HEK293 (cell line): ENCODE measurements around the gene ARHGAP24.

Experiments used
- CTCF ChIA-PET: fragments of 350-600 bp; formaldehyde crosslinking; extraction: SDS; loops from one replicate; lab custom pipeline; 2021; ENCODE audit warnings: antibody characterized with exemption; lab: Yijun Ruan, JAX
- POLR2A ChIA-PET: fragments of 300-600 bp; formaldehyde crosslinking; extraction: SDS; loops from one replicate; lab custom pipeline; 2020; ENCODE audit warnings: antibody characterized with exemption, inconsistent platforms; lab: Yijun Ruan, JAX
- H3K27ac ChIP-seq: fragments of 200-500 bp; sonication (Bioruptor generic); 2 replicates; pipeline ENCODE4 v1.5.1; 2014; ENCODE audit warnings: low read depth, low read length, control low read depth, inconsistent platforms; ENCODE audit errors: extremely low read depth
- H3K36me3 ChIP-seq, 2 experiments: fragments of 200-500 bp in 1 of 2; sonication (Bioruptor generic) in 1 of 2; 1 replicate in 1 of 2; 2 replicates in 1 of 2; pipeline ENCODE4 v1.5.1; 2014 to 2017; ENCODE audit warnings: inconsistent platforms in 2 of 2, low read length in 2 of 2; ENCODE audit not compliant: control insufficient read depth in 2 of 2, insufficient read depth in 1 of 2
- H3K4me1 ChIP-seq: fragments of 200-500 bp; sonication (Bioruptor generic); 2 replicates; pipeline ENCODE4 v1.5.1; 2014; ENCODE audit warnings: mild to moderate bottlenecking, low read length, inconsistent platforms; ENCODE audit not compliant: control insufficient read depth, insufficient read depth
- H3K4me3 ChIP-seq: 2 replicates; pipeline ENCODE4 v1.5.1; 2011; ENCODE audit warnings: low read depth, mild to moderate bottlenecking, control low read depth, low read length, moderate library complexity
- H3K9me3 ChIP-seq: fragments of 200-500 bp; sonication (Bioruptor generic); 2 replicates; pipeline ENCODE4 v1.5.1; 2014; ENCODE audit warnings: low read depth, low read length, inconsistent platforms; ENCODE audit not compliant: control insufficient read depth, insufficient read depth
- BCL11B ChIP-seq: fragments of 450-650 bp; formaldehyde crosslinking; IDR thresholded peaks from 2 replicates; pipeline ENCODE4 v1.5.1; 2016; ENCODE audit warnings: low read depth, missing biosample characterization, missing genetic modification characterization
- KLF10 ChIP-seq: fragments of 450-650 bp; IDR thresholded peaks from 2 replicates; pipeline ENCODE4 v1.5.1; 2018; ENCODE audit warnings: missing biosample characterization, mild to moderate bottlenecking, missing genetic modification characterization
- MZF1 ChIP-seq: fragments of 450-650 bp; formaldehyde crosslinking; IDR thresholded peaks from 2 replicates; pipeline ENCODE4 v1.5.1; 2017; ENCODE audit warnings: missing biosample characterization, missing genetic modification characterization, borderline replicate concordance
- OVOL3 ChIP-seq: fragments of 450-650 bp; formaldehyde crosslinking; IDR thresholded peaks from 2 replicates; pipeline ENCODE4 v1.5.1; 2016; ENCODE audit warnings: missing biosample characterization, missing genetic modification characterization
- RBAK ChIP-seq: fragments of 450-650 bp; formaldehyde crosslinking; IDR thresholded peaks from 2 replicates; pipeline ENCODE4 v1.5.1; 2016; ENCODE audit warnings: missing biosample characterization, missing genetic modification characterization
- REST ChIP-seq: fragments of 450-650 bp; formaldehyde crosslinking; IDR thresholded peaks from 2 replicates; pipeline ENCODE4 v1.5.1; 2016; ENCODE audit warnings: missing biosample characterization, missing genetic modification characterization
- ZFP41 ChIP-seq: fragments of 450-650 bp; formaldehyde crosslinking; IDR thresholded peaks from 2 replicates; pipeline ENCODE4 v1.5.1; 2016; ENCODE audit warnings: missing biosample characterization, missing genetic modification characterization, borderline replicate concordance
- ZNF155 ChIP-seq: fragments of 450-650 bp; formaldehyde crosslinking; IDR thresholded peaks from 2 replicates; pipeline ENCODE4 v1.5.1; 2016; ENCODE audit warnings: missing biosample characterization, missing genetic modification characterization
- ZNF157 ChIP-seq: fragments of 450-650 bp; formaldehyde crosslinking; IDR thresholded peaks from 2 replicates; pipeline ENCODE4 v1.5.1; 2016; ENCODE audit warnings: missing biosample characterization, missing genetic modification characterization
- ZNF175 ChIP-seq: fragments of 450-650 bp; formaldehyde crosslinking; IDR thresholded peaks from 2 replicates; pipeline ENCODE4 v1.5.1; 2016; ENCODE audit warnings: missing biosample characterization, missing genetic modification characterization
- ZNF223 ChIP-seq: fragments of 450-650 bp; formaldehyde crosslinking; IDR thresholded peaks from 2 replicates; pipeline ENCODE4 v1.5.1; 2016; ENCODE audit warnings: missing biosample characterization, missing genetic modification characterization
- ZNF280D ChIP-seq: fragments of 450-650 bp; formaldehyde crosslinking; IDR thresholded peaks from 2 replicates; pipeline ENCODE4 v1.5.1; 2016; ENCODE audit warnings: missing biosample characterization, missing genetic modification characterization
- ZNF398 ChIP-seq: fragments of 450-650 bp; formaldehyde crosslinking; IDR thresholded peaks from 2 replicates; pipeline ENCODE4 v1.5.1; 2017; ENCODE audit warnings: missing biosample characterization, missing genetic modification characterization
- ZNF433 ChIP-seq: fragments of 450-650 bp; formaldehyde crosslinking; IDR thresholded peaks from 2 replicates; pipeline ENCODE4 v1.5.1; 2016; ENCODE audit warnings: missing biosample characterization, missing genetic modification characterization, low read depth
- ZNF544 ChIP-seq: fragments of 450-650 bp; formaldehyde crosslinking; IDR thresholded peaks from 2 replicates; pipeline ENCODE4 v1.5.0; 2017; ENCODE audit warnings: missing biosample characterization, missing genetic modification characterization
- ZNF561 ChIP-seq: fragments of 450-650 bp; IDR thresholded peaks from 2 replicates; pipeline ENCODE4 v1.5.1; 2018; ENCODE audit warnings: missing biosample characterization, missing genetic modification characterization, borderline replicate concordance
- ZNF624 ChIP-seq: fragments of 450-650 bp; formaldehyde crosslinking; IDR thresholded peaks from 2 replicates; pipeline ENCODE4 v1.5.1; 2017; ENCODE audit warnings: missing biosample characterization, missing genetic modification characterization
- ZNF639 ChIP-seq: fragments of 450-650 bp; formaldehyde crosslinking; IDR thresholded peaks from 2 replicates; pipeline ENCODE4 v1.5.1; 2016; ENCODE audit warnings: missing biosample characterization, missing genetic modification characterization
- ZNF654 ChIP-seq: fragments of 450-650 bp; formaldehyde crosslinking; IDR thresholded peaks from 2 replicates; pipeline ENCODE4 v1.5.1; 2016; ENCODE audit warnings: low read depth, missing biosample characterization, missing genetic modification characterization
- ZSCAN5A ChIP-seq: fragments of 450-650 bp; formaldehyde crosslinking; IDR thresholded peaks from 2 replicates; pipeline ENCODE4 v1.5.1; 2016; ENCODE audit warnings: missing biosample characterization, missing genetic modification characterization

Gene ARHGAP24

GRCh38 chr4:85756938-85757337 lies 282.0 kb downstream of the ARHGAP24 start:
- Histone ChIP-seq H3K9me3 (no peaks in the 10 kb centered on the region), H3K4me1 (no peaks in the 10 kb centered on the region), H3K36me3 (no peaks in the 10 kb centered on the region), H3K4me3 (no peak overlapping the region), H3K27ac (no peak overlapping the region)
- ChIA-PET POLR2A (no interaction called here), CTCF (no interaction called here)
- TF ChIP-seq ZNF624 = no peak
- TF ChIP-seq ZNF654 = peak; percentile 29

- CTCF ChIA-PET = interaction anchor here (0.5 to 1.5 kb wide), 2 partner anchors 37 to 611 kb away, joined by 4 read pairs; no protein-coding TSS in a partner anchor
Observed at GRCh38 chr4:85759388-85759787, 284.4 kb downstream of the ARHGAP24 start.

More at GRCh38 chr4:85759388-85759787, 284.4 kb downstream of the ARHGAP24 start:
- H3K36me3 ChIP-seq = no peaks in the 10 kb centered on the region
- no peak overlapping the region for H3K27ac ChIP-seq
- no peak for TF ChIP-seq ZNF223 (tag by site-specific recombination)
- no peak for TF ChIP-seq ZNF398 (tag by site-specific recombination)
- no peak for TF ChIP-seq REST (tag by site-specific recombination)
- TF ChIP-seq MZF1 (tag by site-specific recombination) = no peak
- no peak for TF ChIP-seq ZNF157
- TF ChIP-seq RBAK = no peak
- TF ChIP-seq ZNF155 (tag by site-specific recombination) = no peak
- no peak for TF ChIP-seq ZNF639
- TF ChIP-seq KLF10 = no peak
- TF ChIP-seq ZNF280D (tag by site-specific recombination) = no peak
- TF ChIP-seq ZNF561 = no peak
- TF ChIP-seq ZNF175 (tag by site-specific recombination) = no peak
- no peak for TF ChIP-seq ZFP41 (tag by site-specific recombination)
- TF ChIP-seq ZSCAN5A (tag by site-specific recombination) = no peak
- TF ChIP-seq OVOL3 = no peak
- TF ChIP-seq ZNF433 (tag by site-specific recombination) = no peak
- TF ChIP-seq BCL11B (tag by site-specific recombination) = no peak
- TF ChIP-seq ZNF544 (tag by site-specific recombination) = no peak
- TF ChIP-seq, all 188 proteins: peak for 0
- POLR2A ChIA-PET = no interaction called here
- Histone ChIP-seq H3K9me3 (no peaks in the 10 kb centered on the region), H3K4me3 (no peak overlapping the region), H3K4me1 (no peaks in the 10 kb centered on the region)
